Smooth muscle cell of the brain vasculature (primary cell): Measurements from ENCODE around the gene AKR1C1.
"Not testable (repeated sequence)": the region's sequence is repeated elsewhere in the genome, so short reads cannot be mapped to it uniquely, and the experiment has no call there.

Experiments
- DNase-seq: peaks from one replicate; pipeline ENCODE4 v3.0.0-alpha.2; 2012; ENCODE audit warnings: low read depth, low spot score

AKR1C1 gene

DNA sequence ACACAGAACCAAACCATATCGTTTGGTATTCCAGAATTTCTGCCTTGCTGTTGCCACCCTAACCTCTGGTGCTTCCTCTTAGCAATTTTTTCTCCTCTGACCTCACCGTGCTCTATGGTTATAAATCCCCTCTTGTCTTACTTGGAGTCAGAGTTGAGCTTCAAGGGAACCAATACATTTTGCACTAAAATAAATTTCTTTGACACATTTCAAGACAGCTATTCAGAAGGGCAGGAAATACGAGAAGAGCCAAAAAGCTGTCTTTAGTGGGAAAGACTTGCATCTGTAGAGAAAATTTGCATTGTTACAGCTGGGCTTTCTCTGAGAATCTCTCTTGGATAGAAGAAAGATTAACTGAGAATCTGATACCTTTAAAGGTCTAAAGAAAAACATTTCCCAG is 54.9 kb downstream of the AKR1C1 start:
- no peak for DNase-seq

DNA sequence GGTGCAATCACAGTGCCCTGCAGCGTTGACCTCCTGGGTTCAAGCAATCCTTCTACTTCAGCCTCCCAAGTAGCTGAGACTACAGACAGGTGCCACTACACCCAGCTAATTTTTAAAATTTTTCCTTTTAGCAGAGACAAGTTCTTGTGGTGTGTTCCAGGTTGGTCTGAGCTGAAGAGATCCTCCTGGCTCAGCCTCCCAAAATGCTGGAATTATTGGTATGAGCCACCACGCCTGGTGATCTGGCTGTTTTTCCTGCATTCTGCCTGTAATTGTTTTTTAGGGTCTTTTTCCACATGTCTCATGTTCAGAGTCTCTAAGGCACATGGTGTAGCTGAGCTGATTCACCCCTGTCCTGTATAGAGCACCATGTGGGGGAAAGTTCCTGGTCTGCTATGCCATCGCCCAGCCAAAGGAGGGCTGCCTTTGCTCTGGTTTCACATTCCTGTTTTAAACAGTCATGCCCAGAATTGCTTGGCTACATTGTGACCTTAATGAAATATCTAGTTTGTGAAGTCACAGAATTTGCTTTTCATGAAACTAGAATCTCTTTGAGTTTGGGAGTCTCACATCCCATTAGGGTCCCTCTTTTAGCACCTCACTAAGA is 55.6 kb downstream of the AKR1C1 start:
- DNase-seq: not testable (repeated sequence)

DNA sequence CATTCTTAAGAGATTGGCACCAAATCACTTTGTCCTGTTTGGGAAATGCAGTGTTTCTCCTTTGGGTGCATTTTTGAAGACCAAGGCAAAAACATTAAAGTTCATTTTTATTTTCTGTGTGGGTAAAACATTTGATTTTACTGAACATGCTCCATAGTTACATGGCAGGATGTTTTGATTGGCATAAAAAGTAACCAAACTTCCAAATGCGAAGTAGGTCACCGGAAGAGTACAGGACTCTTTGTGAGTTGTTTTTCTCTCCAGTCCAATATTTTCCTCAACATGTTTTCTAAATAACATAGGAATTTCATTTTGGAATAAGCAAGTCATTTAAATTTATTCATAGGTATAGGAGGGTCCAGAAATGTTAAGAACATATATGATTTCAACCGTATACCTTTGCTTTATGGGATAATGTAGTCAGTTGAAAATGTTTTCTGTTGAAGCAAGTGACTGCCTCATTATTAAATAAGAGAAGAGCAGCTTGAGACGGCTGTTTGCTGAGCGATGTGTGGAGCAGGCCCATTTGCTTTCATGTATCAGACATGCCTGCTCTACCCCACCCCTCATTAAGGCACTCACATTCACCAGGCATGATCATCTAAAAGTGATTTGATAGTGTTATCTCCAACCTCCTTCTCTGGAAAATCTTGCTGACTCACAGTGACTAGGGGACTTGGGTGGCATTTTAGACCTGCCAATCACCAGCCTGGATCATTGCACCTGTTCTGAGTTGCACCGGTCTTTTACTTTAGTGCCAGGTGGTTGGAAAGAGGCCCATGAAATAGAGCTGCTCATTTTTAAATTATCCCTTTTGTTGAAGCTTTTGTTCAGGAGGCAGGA is 56.8 kb downstream of the AKR1C1 start:
- not testable (repeated sequence) for DNase-seq

DNA sequence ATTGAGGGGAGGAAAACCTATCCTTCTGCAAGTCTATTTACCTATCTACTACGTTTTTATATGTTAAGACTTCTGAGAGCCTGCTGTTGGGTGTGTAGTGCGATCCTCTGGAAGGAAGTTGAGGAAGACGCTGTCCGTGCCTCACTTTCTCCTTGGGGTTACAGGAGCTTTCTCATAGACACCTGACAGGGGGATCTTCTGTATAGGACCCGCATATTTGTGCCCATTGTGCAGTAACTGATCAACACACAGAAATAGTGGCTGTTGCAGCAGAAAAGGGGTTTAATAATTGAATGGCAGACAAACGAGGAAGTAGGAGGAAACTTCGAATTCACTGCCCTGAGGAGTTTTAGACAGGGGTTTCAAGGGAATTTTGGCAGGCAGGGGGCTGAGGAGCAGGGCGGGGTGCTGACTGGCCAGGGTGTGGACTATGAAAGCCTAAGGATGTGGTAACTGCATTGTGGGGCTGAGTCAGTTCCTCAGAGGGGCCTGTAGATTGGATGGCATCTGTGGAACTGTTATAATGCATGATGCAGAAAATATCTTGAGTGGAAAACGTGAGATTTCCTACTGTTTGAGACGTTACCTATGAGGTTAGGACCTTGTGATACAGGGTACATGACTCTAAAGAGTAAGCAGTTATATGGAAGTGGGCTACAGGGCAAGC is 58.5 kb downstream of the AKR1C1 start:
- DNase-seq: not testable (repeated sequence)

DNA sequence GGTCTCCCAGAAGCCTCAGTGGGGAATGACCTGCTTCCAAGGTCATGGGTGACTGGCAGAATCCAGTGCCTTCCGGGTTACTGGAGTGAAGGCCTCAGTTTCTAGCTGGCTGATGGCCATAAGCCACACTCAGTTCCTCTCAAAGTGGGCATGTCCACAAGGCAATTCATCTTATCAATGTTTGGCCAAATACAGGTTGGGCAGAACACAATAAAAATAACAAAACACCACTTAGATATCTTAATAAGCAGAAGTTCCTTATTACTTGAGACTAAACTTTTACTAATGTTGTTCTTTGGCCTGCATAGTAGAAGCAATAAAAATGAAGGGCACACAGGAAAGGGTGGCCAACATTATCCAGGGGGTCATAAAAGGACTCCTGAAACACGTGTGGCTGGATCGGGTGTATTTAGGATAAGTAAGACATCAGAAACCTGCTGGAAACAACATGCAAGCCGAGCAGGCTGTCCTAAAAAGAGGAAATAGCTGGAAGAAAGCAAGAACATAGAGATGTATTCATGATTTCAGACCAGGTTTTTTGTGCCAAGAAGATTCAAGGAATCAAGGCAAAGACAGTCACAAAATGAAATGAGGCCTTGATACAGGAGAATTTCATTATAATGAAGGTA is 60.1 kb downstream of the AKR1C1 start:
- no peak for DNase-seq

DNA sequence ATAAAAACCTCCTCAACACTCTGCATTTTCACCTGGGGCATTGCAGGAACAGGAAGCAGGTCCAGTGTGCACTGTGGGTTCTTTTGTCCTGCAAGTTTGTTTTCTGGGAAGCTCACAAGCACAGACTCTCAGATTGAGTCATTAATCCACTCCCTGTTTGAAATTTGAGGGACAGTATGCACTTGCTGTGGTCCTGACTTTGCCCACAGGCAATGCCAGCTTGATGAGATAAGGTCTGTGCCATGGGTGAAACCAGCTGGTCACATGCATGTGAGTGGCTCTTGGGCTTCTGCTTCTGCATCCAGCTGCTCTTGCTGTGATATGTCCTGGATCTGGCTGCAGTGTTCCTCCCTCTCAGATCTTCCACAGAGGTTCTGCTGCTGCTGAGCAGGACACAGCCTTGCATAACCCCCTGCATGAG is 62.3 kb downstream of the AKR1C1 start:
- DNase-seq: not testable (repeated sequence)

DNA sequence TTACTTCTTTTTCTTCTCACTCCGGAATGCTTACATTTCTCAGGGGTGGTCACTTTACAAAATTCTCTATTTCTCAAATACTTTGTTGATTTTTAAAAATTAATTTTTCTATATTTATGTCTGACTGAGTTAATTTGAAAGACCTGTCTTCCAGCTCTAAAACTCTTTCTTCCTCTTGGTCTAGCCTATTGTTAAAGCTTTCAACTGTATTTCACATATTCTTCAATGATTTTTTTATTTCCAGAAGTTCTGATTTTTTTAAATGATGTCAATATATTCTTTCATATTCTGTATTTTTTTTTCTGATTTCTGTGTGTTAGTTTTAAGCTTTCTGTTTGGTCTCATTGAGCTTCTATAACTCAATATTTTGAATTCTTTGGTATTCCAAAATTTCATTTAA is 67.8 kb downstream of the AKR1C1 start:
- DNase-seq: no peak

DNA sequence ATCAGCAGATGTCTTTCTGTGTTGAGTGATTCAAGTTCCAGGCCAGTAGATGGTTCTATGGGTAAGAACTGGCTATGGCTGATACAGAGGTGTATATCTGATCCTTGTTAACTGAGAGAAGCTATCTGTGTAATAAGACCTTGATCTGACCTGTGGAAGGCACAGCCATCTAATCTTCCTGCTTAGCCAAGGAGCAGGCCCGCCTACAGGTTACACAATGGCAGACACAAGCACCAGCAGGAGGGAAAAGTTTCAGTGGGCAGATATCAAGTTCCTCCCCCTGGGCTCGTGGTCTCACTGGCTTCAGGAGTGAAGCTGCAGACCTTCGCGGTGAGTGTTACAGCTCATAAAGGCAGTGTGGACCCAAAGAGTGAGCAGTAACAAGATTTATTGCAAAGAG is 68.4 kb downstream of the AKR1C1 start:
- not testable (repeated sequence) for DNase-seq

DNA sequence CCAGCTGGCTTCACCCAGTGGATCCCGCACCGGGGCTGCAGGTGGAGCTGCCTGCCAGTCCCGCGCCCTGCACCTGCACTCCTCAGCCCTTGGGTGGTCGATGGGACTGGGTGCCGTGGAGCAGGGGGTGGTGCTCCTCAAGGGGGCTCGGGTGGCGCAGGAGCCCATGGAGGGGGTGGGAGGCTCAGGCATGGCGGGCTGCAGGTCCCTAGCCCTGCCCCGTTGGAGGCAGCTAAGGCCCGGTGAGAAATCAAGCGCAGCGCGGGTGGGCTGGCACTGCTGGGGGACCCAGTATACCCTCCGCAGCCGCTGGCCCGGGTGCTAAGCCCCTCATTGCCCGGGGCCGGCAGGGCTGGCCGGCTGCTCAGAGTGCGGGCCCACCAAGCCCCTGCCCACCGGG is 69.2 kb downstream of the AKR1C1 start:
- not testable (repeated sequence) for DNase-seq
